HG03097 (cell line): Measurements from ENCODE around the gene ZNF174.

Experiments
- ATAC-seq: cut with Tn5 transposase; IDR thresholded peaks from one replicate; pipeline ENCODE4 v1.9.1; 2021; ENCODE audit not compliant: unreplicated experiment, low FRiP score

Gene ZNF174

GRCh38 chr16:3443108-3444031 is 42.4 kb downstream of the ZNF174 start, which contains the start of the genes NAA60 and ZNF597:
NAA60 (plus strand) TSS chr16:3443680; CDS start chr16:3476228, 32,548 bp downstream.
ZNF597 (minus strand) TSS chr16:3443504; CDS start chr16:3443153, 351 bp downstream.
- ATAC-seq, result peak; percentile 74

DNA sequence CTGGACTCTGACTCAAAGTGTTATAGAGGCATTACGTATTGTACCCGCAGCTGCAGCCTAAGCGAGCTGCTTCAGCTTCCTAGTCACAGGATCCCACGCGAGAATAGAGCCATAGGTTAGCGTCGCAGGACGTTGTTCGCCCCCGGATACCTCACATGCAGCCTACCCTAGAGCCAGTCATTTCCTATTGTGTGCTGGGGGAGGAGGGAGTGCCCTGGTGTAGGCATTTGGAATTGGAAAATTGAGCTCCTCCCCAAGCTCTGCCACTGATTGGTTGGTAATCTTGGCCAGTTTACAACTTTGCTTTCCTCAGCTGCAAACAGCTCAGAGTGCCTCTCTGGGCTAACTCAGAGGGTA is 43.0 kb downstream of the ZNF174 start:
- ATAC-seq, result peak; percentile 31

- ATAC-seq, result no peak
Measured at GRCh38 chr16:3454093-3454492, 53.1 kb downstream of the ZNF174 start.

DNA sequence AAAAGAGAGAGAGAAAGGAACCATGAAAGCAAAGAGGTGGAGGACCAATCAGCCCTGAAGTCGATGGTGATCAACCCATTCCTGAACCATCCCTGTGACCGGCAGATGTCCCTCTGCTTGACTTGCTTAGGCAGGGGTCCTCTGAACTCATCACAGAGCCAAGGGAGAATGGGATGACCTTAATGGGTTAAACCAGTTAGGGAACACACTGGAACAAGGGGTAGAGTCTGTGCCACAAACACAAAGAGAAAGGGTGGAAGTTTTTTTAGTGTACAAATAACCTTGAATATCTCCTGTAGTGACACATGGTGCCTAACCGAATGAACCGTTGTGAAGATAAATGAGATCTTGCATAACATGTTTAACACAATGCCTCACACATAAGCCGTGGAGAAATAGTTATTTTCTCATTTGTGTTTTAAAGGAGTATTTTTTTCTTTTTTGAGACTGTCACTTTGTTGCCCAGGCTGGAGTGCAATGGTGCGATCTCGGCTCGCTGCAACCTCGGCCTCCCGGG is 53.7 kb downstream of the ZNF174 start:
- ATAC-seq, result no peak

DNA sequence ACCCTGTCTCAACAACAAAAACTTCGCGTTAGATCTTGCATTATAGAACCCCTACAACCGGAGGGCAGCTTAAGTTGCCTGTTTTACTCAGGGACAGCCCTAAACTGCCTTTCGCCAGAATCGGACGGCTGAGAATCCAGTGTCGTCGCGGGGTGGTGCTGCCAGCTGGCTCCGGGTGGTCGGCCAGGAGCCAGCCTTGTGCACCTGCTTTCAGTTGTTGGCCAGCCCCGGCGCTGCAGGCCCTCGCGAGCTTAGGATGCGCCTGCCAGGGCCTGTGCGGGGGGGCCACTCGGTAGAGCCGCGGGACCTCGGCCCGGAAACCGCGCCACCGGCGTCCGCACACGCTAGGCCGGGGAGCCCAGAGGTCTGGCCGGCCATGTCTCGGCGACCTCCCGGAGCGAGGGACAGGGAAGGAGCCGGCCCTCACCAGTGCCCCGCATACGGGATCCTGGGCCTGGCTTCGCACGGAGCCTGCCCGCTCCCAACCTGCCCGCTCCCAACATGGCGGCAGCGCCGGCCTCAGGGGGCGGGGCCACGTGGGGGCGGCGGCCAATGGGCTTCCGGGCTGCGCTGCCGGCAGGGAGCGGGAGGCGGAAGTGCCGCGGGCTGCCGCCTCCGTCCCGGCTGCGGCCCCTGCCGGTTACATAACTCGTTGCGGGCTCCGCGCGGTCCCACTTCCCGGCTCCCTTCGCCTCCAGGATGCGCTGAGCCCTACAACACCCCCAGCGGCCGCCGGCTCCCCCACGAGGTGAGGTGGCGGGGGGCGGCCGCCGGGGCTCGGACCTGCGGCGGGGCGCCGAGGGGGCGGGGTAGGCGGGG is 56.6 kb downstream of the ZNF174 start:
- peak; percentile 64 for ATAC-seq

- ATAC-seq, result peak; percentile 17
Measured at GRCh38 chr16:3458278-3458851, 57.4 kb downstream of the ZNF174 start.

GRCh38 chr16:3458852-3459361 is 57.9 kb downstream of the ZNF174 start:
- no peak for ATAC-seq
